ENCODE results near the gene EFHC1.
"Not testable (repeated sequence)": the region's sequence is repeated elsewhere in the genome, so short reads cannot be mapped to it uniquely, and the experiment has no call there.

The EFHC1 gene, protein sequence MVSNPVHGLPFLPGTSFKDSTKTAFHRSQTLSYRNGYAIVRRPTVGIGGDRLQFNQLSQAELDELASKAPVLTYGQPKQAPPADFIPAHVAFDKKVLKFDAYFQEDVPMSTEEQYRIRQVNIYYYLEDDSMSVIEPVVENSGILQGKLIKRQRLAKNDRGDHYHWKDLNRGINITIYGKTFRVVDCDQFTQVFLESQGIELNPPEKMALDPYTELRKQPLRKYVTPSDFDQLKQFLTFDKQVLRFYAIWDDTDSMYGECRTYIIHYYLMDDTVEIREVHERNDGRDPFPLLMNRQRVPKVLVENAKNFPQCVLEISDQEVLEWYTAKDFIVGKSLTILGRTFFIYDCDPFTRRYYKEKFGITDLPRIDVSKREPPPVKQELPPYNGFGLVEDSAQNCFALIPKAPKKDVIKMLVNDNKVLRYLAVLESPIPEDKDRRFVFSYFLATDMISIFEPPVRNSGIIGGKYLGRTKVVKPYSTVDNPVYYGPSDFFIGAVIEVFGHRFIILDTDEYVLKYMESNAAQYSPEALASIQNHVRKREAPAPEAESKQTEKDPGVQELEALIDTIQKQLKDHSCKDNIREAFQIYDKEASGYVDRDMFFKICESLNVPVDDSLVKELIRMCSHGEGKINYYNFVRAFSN

DNA sequence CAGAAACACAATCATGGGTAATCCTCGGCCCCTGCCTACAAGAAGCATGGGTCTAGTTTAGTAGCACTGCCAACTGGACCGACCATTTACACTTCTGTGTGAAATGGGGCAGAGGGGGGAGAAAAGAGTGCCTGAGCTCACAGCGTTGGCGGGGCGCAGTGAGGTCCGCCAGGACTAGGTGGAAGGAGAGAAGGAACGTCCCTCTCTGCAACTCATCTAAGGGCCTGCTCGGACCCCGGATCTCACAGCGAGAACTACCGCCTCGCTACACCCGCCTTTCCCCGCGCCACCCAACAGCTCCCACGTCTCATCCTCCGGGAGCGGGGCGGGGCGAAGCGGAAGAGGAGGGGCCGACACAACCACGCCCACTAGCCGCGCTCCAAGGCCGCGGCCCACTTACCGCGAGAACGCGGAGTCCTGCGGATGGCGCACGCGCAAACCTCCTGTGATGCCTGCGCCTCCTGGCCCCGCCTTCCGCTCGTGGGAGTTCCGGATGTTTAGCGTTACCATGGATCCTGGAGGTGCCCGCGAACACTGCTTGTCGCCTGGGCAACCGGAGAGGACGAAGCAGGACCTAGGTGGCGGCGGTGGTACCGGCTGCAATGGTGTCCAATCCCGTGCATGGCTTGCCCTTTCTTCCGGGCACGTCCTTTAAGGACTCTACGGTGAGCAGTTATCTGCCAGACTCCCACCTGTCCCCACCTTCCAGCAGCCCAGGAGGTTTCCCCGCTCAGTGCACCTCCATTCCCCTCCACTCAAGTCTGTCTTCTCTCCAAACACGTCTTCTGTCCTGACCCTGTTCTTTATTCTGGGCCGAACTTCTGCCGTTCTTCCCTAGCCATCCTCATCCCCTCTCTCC is at the start of gene EFHC1:
Gene EFHC1, plus strand, starts transcription at position 534 of the 859 bp plus-strand sequence. Its CDS starts 69 bp downstream, at position 603.
- peak; percentile 98 for DNase-seq

DNA sequence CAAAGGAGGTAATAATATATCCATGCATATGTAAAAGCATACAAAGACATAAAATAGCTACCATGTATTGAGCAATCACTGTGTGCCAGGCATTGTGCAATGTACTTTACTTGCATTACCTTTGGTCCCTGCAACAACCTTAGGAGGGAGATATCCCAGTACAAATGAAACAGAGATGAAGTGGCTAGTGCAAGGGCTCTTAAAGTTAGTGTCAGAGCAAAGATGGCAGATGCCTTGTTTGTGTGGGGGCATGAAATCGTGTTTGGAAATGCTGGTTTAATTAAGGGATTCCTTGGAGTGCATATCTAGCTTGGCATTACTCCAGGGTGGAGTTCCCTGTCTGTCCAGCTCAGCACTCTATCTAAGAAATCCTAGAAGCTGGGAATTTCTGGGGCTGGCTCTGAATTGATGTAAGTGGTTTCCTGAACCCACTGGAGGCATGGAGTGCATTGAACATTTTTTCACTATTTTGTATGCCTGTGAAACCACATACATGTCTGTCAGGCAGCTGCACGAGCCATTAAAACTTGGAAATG is 48.4 kb upstream of the EFHC1 start:
- no peak for DNase-seq

DNA sequence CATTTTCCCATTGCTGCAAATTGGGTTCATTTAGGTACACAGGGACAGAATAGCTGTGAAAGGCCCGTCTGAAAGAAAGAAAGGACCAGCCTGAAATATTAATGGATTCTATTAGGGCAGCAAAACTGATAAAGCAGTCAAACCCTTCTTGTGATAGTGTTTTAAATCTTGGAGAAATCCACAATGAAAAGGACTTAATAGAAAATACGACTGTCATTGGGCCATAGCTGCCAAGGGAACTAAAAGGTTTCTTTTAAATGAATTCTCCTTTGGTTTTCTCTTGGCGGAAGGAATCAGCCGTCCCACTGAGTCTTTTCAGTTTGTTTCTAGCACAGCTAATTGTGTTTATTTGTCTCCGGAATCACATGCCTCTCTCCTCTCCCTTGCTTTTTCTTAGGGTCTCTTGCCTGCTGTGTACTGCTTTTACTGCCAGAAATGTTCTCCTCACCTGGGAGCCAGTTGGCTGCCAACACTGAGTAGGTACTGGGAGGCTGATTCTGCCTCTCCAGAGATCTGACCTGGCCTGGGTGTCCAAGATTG is 46.9 kb upstream of the EFHC1 start:
- no peak for DNase-seq

DNA sequence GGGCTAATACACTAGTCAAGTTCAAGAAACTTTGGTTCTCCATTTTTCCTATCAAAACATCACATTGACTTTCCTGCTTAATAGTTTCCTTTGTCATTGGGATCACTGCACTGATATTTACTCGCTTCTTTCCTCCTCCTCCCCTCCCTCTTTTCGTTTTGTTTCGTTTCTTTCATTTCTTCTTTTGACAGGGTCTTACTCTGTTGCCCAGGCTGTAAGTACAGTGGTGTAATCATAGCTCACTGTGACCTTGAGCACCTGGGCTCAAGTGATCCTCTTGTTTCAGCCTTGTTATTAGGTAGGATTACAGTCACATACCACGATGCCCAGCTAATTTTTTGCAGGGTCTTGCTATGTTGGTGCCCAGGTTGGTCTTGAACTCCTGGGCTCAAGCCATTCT is 45.9 kb upstream of the EFHC1 start:
- no peak for DNase-seq

DNA sequence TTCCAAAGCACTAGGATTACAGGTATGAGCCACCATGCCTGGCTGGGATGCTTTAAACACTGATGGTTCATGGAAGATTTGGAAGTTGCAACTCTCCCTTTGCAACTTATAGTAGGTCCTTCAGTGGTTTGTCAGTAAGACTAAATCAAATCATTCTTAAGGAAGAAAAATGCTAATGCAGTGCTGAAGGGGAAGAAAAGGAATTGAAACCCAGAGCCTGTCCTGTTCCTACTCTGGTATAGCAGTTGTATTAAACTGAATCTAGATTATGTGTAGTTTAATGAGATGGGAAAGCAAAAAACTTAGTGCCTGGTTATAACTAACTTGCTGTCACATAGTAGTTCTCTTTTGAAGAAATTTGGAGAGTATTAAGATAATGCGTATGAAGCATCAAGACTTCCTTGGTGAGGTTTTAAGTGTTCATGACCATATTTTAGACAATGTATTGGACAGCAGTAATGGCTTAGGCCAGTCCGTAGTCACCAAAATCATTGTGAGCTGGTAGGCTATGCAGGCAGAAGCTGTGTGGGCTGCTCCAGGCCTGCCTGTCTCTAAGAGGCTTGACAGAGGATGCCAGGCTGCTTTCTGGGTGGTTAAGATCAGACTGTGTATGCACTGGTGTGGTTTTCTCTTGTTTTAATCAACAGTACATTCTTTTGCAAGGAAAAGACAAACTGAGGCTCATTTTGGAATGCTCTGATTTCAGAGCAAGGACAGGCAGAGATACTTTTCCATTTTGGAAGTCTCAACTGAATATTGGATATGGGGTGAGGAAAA is 44.2 kb upstream of the EFHC1 start:
- DNase-seq: no peak

DNA sequence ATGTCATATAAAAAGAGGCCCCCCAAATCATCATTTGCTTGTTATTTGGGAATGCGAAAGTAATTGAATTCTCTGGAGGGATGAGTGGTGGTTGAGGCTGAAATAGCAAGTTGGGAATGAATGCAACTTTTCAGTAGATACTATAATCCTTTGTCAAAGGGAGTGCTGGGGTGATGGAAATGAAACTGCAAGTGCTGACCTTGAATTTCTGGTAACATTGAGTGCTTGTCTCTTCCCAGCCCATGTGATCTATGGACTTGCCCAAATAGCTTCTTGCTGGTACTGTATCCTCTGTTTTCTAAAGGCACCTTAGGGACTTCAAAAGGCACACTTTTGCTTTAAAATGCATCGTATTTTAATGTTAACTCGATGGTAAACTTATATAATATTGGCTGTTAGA is 43.4 kb upstream of the EFHC1 start:
- no peak for DNase-seq

DNA sequence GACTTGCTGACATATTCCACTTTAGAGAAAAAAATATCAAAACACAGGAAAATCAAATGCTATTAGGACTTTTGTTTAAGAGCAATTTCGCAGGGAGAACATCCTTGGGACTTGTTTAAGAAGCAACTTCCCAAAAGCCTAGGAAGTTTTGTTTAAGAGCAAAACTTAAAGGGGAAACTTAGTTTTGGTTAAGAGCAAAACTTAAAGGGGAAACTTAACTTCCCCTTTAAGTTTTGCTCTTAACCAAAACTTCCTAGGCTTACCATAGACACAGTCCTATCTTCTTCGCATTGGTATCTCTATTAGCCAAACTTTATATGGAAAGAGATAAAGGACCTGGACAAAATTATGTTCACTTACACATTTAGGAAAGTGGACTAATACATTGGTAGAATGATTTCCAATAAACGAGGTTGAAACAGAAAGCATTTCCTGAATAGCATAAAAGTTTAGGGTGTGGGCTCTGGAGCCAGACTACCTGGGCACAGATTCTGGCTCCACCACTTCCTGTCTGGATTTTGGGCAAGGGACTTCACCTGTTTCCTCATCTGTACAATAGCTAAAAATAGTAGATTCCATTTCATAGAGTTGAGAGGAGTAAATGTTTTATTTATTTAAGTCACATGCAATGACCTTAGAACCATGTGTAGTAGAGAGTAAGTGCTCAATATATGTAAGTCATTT is 42.5 kb upstream of the EFHC1 start:
- DNase-seq: no peak

DNA sequence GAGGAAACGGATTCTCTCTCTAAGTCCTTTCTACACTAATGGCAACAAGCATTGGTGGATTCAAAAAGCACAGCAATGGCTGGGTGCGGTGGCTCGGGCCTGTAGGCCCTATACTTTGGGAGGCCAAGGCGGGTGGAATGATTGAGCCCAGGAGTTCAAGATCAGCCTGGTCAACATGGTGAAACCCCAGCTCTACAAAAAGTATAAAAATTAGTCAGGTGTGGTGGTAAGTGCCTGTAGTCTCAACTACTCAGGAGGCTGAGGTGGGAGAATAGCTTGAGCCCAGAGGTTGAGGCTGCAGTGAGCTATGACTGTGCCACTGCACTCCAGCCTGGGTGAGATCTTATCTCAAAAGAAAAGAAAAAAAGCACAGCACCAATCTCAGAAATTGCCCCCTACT is 38.9 kb upstream of the EFHC1 start:
- DNase-seq: no peak

DNA sequence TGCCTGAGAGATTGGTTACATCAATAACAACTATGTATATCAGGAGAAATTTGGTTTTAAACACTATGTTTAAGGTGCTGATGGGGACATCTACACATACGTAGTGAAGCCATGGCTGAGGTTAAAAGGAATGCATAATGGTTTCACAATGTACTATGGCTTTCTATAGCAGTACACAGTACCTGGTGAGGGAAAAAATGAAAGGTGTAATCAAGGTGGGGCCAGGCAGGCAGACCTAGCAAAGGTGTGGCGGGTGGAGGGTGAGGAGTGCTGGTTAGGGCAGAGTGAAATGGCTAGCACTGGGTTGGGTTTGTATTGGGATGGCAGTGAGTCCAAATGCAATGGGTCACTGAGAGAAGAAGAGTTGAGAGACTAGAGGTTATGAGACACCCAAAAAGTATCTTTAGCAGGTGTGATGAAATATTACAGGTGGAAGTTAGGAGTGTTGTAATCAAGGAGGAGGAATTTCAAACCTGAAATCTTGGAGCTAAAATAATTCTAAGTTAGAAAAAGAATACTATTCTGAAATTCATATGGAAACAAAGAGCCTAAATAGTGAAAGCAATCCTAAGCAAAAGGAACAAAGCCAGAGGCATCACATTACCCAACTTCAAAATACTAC is 35.9 kb upstream of the EFHC1 start:
- no peak for DNase-seq

DNA sequence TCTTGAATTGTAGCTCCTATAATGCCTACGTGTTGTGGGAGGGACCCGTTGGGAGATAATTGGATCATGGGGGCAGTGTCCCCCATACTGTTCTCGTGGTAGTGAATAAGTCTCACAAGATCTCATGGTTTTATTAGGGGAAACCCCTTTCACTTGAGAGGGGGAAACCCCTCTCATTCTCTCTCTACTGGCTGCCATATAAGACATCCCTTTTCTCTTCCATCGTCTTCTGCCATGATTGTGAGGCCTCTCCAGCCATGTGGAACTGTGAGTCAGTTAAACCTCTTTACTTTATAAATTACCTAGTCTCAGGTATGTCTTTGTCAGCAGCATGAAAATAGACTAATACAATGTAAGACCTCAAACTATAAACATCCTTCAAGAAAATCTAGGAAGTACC is 35.1 kb upstream of the EFHC1 start:
- DNase-seq: no peak

DNA sequence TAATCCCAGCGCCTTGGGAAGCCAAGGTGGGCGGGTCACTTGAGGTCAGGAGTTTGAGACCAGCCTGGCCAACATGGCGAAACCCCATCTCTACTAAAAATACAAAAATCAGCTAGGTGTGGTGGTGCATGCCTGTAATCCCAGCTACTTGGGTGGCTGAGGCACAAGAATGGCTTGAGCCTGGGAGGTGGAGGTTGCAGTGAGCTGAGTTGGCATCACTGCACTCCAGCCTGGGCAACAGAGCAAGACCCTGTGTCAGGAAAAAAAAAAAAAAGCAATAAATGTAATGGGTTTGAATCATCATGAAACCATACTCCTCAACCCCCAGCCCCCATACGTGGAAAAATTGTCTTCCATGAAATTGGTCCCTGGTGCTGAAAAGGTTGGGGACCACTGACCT is 32.0 kb upstream of the EFHC1 start:
- not testable (repeated sequence) for DNase-seq

DNA sequence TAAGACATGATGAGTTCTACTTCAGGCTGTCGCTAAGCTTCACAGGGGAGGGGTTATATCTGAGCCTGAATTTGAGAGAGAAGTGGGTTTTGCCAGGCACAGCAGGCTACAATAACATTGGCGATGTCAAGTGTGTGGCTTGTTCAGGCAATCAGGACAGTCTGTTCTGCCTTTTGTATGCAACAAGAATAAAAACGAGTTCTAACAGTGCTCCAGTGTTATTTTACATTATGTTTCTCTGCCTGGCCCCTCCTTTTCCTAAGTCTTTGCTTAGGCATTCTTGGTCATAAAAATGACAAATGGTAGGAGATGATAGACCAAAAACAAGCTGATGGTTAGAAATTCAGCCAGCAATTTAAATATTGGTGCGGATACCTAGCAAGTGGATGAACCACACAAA is 31.4 kb upstream of the EFHC1 start:
- no peak for DNase-seq

DNA sequence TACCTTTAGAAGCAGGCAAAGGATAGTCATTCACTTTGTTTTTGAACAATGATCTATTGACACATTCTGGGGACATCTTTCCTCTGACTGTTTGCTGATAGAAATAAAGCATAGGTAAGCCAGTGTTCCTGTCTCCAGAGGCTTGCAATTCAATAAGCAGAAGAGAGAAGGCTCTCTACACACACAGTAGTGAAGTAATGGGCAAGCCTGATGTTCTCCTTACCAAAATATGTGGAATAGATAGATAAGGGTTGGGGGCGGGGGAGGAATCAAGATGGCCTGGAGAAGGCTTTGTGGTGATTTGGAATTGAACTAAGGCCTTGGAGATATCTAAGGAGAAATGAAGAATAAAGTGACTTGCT is 30.9 kb upstream of the EFHC1 start:
- no peak for DNase-seq

DNA sequence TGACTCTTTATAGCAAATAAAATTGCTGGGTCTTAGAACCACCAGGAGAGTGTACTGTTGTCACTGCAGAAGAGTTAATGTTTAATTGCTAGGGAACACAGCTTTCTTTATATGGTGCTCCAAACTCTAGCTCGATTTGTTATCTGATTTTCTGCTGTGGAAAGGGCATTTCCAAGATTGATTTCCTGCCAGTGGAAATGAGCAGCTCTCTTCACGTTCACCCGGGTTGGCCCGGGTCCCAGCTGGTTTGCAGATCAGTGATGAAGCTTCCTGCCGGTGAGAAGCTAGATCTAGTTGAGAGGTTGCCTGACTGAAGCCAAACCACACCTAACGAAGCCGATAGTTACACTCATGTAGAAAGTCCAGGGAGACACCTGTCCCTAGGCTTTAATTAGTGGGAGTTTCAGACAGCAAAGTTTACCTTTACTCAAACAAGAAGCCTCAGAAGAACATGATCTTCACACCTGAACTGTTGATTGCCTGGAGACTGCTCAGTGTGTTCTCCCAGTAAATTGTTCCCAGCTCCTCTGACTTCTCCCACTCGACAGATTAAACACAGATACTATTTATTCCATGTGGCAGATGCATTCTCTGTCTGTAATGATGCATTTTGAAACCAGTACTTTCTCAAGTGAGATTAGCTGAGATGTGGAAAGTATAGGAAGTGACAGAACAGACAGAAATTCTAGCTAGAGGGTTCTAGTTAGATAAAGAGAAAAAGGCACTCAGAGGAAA is 30.3 kb upstream of the EFHC1 start:
- peak; percentile 47 for DNase-seq

DNA sequence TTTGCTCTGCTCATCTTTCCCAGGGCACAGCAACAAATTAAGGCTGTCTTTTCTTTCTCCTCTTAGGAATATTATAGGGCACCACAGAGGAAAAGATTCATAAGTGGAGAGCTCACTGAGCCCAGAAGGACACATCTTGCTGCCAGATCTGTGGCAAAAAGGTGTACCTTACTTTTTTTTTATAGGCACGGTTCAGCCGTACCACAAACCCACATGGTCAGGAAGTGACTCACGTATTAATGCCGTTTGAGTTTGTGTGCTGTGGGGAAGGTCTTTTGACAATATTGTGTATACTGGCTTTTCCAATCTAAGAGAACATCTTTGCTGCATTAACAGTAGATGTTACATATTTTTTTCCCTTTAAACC is 29.8 kb upstream of the EFHC1 start:
- DNase-seq: peak; percentile 53

DNA sequence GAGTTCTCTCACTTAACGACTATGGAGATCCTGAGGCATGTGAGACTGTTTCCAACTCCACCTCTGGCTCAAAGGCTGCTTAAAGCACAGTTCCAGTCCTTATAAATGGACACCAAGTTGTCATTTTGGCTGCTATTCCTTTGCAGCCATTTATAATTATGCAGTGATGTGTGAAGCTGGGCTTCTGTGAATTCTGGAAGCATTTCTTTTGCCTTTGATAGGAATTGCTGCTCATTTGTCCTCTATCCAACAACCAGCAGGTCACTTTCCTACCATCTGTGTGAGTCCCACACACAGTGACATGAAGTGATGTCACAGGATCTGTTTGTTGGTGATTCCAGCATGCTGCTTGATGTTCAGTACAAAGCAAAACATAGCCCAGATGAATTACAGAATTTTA is 28.5 kb upstream of the EFHC1 start:
- DNase-seq: no peak

DNA sequence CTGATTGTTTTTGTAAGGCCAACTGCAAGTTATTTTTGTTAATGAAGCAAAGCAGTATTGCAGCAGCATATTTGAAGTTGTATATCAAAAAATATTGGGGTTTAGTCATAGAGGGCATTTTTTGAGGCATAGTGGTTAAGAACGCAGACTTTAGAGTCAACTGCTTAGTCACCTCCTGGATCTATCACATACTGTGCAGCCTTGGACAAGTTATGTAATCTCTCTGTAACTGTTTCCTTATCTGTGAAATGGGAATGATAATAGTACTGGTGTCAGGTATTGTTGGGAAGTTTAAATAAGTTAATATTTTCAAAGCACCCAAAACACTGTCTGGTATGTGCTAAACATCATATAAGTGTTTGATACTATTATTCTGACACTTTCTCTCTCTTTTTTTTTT is 27.2 kb upstream of the EFHC1 start:
- no peak for DNase-seq

DNA sequence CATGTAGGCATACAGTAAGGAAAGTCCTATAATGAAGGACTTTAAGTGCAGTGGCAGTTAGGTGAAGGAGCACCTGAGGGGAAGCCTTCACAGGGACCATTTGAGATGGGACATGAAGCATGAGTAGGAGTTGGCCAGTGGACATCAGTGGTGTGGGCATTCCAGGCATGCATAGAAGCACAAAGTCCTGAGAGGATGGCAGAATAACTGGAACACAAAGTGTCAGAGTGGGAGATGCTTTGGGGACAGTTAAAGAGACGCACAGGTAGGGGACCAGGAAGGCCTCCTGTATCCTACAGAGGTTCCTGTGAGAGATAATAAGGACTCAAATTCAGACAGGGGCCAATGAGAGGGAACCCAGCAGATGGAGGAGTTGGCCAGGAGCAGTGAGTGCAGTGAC is 26.4 kb upstream of the EFHC1 start:
- DNase-seq: no peak

DNA sequence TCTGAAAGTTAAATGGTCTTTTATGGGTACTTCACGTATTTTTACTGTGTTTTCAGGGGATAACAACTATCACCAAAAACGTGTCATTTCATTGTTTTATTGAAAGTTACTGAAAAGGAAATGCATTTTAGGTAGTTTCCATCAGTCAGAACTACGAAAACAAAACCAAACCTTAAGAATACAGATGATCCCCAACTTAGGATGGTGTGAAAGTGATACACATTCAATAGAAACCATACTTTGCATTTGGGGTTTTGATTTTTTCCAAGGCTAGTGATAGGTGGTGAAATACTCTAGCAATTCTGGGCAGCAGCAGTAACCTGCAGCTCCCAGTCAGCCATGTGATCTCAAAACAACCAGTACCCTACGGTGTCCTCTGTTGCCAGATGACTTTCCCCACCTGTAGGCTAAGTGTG is 25.9 kb upstream of the EFHC1 start:
- DNase-seq: peak; percentile 25

DNA sequence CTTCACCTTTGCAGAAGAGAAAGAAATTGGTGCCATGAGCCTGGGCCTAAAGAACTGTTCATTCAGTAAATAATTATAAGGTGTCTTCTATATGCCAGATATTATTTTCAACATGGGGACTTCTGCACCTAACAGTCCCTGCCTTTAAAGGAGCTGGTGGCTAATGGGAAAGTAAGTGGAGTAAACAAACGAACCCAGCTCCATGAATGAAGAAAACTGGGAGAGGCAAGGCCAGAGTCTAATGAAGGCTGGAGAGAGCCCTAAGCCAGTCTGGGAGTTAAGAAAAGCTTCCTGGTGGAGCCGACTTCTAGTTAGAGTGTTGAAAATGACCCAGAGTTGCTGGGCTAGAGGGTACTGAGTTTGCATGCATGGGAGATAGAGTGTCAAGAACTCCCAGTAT is 24.2 kb upstream of the EFHC1 start:
- DNase-seq: no peak
